ENCODE measurements around the gene ZCCHC7.

GRCh38 chr9:37248651-37249163 lies 128.3 kb downstream of the ZCCHC7 start:
- no peak for TF ChIP-seq CTCF (IDR thresholded peaks at IDR 0.05; ENCODE audit: low read depth, low read length)
- no peak for TF ChIP-seq EZH2phosphoT487 (IDR thresholded peaks at IDR 0.05; ENCODE audit: low read depth)

All from OCI-LY3 (cell line).